NK-92 treated with Interleukin-12 subunit alpha and Interleukin-12 subunit beta, amount 100 ng/mL, for 24 hours (cell line): ENCODE data around the gene HCST.
"Not testable (repeated sequence)": the region's sequence is repeated elsewhere in the genome, so short reads cannot be mapped to it uniquely, and the experiment has no call there.

Experiments used
- DNase-seq: peaks from one replicate; lab custom pipeline; 2025; lab: John Stamatoyannopoulos, UW

HCST gene

GRCh38 chr19:35904311-35905068 is 2.2 kb downstream of the HCST start:
- DNase-seq = no peak

- no peak for DNase-seq
These were observed 2.9 kb downstream of the HCST start for GRCh38 chr19:35905178-35905727.

DNA sequence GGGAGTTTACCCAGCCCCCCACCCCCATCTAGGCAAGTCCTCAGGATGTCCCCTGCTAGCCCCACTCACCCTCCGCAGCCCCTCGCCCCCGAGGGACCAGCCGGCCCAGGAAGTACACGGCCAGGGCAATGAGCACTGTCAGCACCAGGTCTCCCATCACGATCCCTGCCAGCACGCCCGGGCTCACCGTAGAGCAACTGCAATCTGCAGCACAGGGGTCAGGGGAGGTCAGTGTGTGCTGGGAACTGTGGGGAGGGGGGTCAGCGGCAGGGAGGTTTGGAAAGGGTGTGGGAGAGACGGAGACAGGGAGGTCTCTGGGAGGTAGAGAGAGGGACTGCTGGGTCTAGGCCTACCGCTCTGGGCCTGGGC is 5.0 kb downstream of the HCST start:
- no peak for DNase-seq

- DNase-seq = no peak
These were observed 5.7 kb downstream of the HCST start, which contains the start of gene TYROBP for GRCh38 chr19:35908010-35908441. Gene TYROBP, minus strand, starts transcription at chr19:35908295. Its CDS starts 67 bp downstream, at chr19:35908228.

- no peak for DNase-seq
These were observed 6.8 kb downstream of the HCST start for GRCh38 chr19:35908973-35909683.

DNA sequence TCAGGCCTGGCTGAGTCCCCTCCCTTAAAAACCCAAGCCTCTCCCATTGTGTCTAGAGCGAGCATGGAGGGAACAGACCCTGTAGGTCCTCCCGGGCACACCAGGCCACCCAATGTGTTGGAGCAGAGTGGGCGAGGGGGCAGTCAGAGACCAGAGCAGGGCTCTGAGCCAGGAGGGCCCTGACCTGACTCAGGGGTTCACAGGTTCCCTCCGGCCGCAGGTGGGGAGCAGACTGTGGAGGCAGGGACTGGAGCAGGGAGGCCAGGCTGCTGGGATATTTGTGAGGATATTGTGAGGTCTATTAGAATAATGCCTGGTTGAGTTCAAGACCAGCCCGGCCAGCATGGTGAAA is 7.3 kb downstream of the HCST start:
- DNase-seq = no peak

GRCh38 chr19:35910355-35910754 is 8.0 kb downstream of the HCST start:
- DNase-seq = not testable (repeated sequence)

DNA sequence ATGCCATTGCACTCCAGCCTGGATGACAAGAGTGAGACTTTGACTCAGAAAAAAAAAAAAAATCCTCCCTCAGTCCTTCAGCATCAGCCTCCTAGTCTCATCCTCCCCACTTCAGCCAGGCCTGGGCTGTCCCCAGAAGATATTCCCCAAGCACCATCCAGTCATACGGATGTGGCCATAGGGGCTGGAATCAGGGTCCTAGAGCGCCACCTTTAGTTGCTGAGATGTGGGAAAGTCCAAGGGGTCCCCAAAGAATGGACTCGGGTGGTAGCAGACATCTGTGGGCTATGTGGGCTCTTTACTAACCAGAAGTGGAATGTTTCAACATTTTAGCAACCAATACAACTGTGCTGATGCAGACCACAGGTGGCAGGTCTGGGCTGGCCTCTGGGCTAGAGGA is 8.8 kb downstream of the HCST start:
- DNase-seq = no peak

- DNase-seq = no peak
These were observed 9.5 kb downstream of the HCST start for GRCh38 chr19:35911790-35912189.

DNA sequence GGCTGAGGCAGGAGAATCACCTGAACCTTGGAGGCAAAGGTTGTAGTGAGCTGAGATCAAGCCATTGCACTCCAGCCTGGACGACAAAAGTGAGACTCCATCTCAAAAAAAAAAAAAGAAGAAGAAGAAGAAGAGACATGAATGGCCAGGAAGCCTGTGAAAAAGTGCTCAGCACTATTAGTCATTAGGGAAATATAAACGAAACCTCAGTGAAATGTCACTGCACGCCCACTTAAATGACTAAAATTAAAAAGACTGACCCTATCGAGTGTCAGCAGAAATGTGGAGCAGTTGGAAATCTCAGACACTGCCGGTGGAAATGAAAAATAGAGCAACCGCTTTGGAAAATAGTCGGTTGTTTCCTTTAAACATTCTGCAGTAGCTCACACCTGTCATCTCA is 11.3 kb downstream of the HCST start:
- no peak for DNase-seq

DNA sequence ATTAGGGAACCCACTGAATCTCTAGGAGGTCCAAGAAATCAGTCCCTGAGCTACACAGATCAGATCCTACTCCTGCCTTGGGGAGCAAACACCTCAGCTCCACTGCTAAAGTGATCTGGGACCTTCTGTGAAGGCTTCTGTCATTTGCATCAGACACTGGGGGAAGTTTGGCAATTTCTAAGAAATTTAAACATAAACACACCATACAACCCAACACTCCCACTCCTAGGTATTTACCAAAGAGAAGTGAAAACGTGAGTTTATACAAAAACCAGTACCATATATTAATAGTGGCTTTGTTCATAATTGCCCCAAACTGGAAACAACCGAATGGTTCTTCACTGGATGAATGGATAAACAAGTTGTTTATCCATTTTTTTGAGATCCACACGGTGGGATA is 13.1 kb downstream of the HCST start:
- DNase-seq = no peak

GRCh38 chr19:35919306-35919705 is 17.0 kb downstream of the HCST start:
- no peak for DNase-seq

DNA sequence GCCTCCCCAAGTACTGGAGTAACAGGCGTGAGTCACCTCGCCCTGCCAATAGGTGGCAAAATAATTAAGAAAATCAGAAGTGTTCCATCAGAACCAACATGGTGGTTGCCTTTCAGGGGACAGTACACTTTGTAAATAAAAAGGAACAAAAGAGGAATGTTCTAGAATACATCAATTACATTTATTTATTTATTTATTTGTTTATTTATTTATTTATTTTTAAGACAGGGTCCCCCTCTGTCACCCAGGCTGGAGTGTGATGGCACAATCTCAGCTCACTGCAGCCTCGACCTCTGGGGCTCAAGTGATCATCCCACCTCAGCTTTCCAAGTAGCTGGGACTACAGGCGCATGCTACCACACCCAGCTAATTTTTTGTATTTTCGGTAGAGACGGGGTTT is 18.7 kb downstream of the HCST start:
- no peak for DNase-seq

DNA sequence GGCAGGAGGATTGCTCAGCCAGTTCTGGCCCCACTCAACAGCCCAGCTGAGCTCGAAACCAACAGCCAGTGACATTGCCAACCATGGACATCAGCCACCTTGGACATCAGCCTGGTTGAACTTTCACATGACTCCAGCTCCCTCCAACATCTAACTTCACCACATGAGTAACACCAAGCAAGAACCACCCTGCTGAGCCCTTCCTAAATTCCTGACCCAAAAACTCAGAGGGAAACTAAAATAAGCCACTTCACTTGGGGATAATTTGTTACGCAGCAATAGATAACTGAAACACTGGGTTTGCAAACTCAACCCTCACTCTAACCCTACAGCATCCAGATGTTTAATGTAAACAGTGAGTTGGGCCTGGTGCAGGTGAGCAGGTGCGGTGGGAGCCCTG is 23.2 kb downstream of the HCST start:
- DNase-seq = no peak

- peak; percentile 22 for DNase-seq
These were observed 26.2 kb downstream of the HCST start for GRCh38 chr19:35928507-35928906.

GRCh38 chr19:35929876-35930275 is 27.5 kb downstream of the HCST start:
- DNase-seq = no peak

- DNase-seq = peak; percentile 99
These were observed 29.0 kb downstream of the HCST start for GRCh38 chr19:35931161-35931873.

- DNase-seq = no peak
These were observed 29.5 kb downstream of the HCST start for GRCh38 chr19:35931874-35932202.

DNA sequence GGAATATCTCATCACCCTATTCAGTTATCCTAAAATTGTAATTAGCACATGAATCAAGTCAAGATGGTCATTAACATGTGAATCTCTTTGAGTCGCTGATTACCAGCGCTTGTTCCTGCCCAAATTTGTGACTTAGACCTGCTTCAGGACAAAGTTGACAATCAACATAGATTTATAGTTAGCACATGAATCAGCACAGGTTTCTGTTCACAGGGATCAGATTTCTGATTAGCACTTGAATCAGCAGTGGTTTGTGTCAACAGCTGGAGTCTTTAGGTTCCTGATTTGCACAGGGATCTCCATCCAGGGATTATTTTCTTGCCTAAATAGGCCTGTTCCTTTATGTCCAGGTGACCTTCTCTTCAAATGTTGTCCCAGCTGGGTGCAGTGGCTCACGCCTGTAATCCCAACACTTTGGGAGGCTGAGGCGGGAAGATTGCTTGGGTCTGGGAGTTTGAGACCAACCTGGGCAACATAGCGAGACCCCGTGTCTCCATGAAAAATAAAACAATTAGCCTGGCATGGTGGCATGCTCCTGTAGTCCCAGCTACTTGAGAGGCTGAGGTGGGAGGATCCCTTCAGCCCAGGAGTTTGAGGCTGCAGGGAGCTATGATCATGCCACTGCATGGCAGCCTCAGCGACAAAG is 30.1 kb downstream of the HCST start:
- DNase-seq = no peak

DNA sequence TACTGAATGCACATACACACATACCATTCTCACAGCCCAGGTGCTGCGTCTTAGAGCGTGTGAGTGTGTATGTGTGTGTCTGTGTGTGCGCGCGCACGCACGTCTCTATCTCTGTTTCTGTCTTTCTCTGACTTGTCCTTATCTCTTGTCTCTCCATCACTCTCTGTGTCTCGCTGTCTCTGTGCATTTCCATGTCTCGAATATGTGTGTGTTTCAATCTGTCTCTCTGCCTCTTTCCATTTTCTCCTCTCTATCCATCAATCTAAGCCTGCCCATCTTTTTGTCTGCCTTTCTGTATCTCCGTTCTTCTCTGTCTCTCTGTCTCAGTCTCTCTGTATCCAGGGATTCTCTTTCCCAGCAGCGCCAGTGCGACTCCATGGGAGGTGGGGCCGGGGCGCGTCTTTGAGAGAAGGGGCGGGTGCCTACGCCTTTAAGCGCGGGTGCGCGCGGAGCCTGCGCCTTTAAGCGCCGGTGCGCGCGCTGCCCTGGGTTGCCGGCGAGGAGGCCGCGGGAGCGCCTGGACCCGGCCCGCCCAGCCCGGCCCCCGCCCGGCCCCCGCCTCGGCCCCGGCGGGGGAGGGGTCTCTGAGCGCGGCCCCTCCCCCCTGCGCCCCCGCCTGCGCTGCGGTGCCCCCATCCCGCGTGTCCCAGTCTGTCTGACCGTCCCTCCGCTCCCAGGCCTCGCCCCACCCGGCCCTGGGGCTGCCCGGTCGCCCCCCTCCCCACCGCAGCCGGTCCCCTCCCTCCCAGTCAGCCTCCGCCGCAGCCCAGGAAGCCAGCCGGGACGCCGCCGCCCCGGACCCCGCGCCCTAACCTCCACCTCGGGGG is 33.8 kb downstream of the HCST start, which contains the start of gene LRFN3:
Gene LRFN3 (plus strand): TSS at position 464 of the 827 bp plus-strand sequence. CDS start 3,052 bp downstream, outside the sequence.
- no peak for DNase-seq

- DNase-seq = no peak
These were observed 34.5 kb downstream of the HCST start for GRCh38 chr19:35936738-35937268.
